K562 (cell line): Measurements from ENCODE around the gene SLC1A3. TPM values are rescaled to one million over a fixed set of nuclear protein-coding genes. Genes with fewer than 3 reads are reported as not detected.

Experiments used
- ATAC-seq: fragments of 200-7000 bp; cut with Tn5 transposase; 3 replicates; pipeline ENCODE4 v1.9.1; 2020; ENCODE audit warnings: moderate library complexity
- BruUV-seq: library from RNA; stranded (reverse); fragments of 400-500 nt; replicated peaks from 2 replicates; lab custom pipeline; 2021; lab: Mats Ljungman, UMichigan
- CTCF ChIA-PET: fragments of 300-600 bp; formaldehyde crosslinking; extraction: SDS; loops from one replicate; lab custom pipeline; 2021; ENCODE audit warnings: low intra/inter-chr PET ratio; lab: Yijun Ruan, JAX
- POLR2A ChIA-PET: fragments of 300-600, 350-650 bp; sonication (Branson Sonifier 250); formaldehyde crosslinking; extraction: SDS; loops from one replicate; lab custom pipeline; 2021; ENCODE audit warnings: antibody characterized with exemption, inconsistent platforms; lab: Yijun Ruan, JAX
- DNase-seq, 4 experiments: peaks; one replicate each; pipeline versions ENCODE4 v3.0.0 to v3.0.0-alpha.2; 2011 to 2018; ENCODE audit warnings: low spot score in 3 of 4, mixed read lengths in 3 of 4; ENCODE audit errors: extremely low read depth in 1 of 4
- FAIRE-seq: peaks from 2 replicates; lab custom pipeline; 2011; peaks lifted over from hg19 to GRCh38; lab: Jason Lieb, UNC
- H2AFZ ChIP-seq: 2 replicates; pipeline ENCODE4 v1.6.0; 2011; ENCODE audit warnings: low read depth, low read length, control low read depth, inconsistent platforms
- H3K27ac ChIP-seq: fragments of 200-600 bp; 3 replicates; pipeline ENCODE4 v1.8.0; 2011; ENCODE audit warnings: low read depth, mild to moderate bottlenecking, control low read depth, inconsistent platforms, low read length, moderate library complexity, mixed read lengths; ENCODE audit errors: extremely low read depth
- H3K27me3 ChIP-seq, 2 experiments: fragments of 300-600 bp in 1 of 2; 2 replicates in 1 of 2; 3 replicates in 1 of 2; pipeline versions ENCODE4 v1.6.0 to v1.8.0; 2011; ENCODE audit warnings: inconsistent platforms in 2 of 2, low read length in 2 of 2, mild to moderate bottlenecking in 1 of 2, mixed read lengths in 1 of 2, moderate library complexity in 1 of 2; ENCODE audit not compliant: control insufficient read depth in 2 of 2, insufficient read depth in 2 of 2
- H3K36me3 ChIP-seq: fragments of 300-600 bp; 3 replicates; pipeline ENCODE4 v1.8.0; 2011; ENCODE audit warnings: mild to moderate bottlenecking, low read length, inconsistent platforms; ENCODE audit not compliant: control insufficient read depth, insufficient read depth
- H3K4me1 ChIP-seq, 2 experiments: fragments of 200-600 bp in 1 of 2; replicated peaks in 1 of 2; 2 replicates in 1 of 2; 3 replicates in 1 of 2; pipeline versions ENCODE4 v1.5.1 to v1.8.0; 2011; ENCODE audit warnings: inconsistent platforms in 2 of 2, low read length in 2 of 2, mild to moderate bottlenecking in 1 of 2, mixed read lengths in 1 of 2, moderate library complexity in 1 of 2; ENCODE audit not compliant: control insufficient read depth in 2 of 2, insufficient read depth in 2 of 2
- H3K4me2 ChIP-seq: 2 replicates; pipeline ENCODE4 v1.6.1; 2011; ENCODE audit warnings: low read length, control low read depth, inconsistent platforms, mixed read lengths; ENCODE audit not compliant: insufficient read depth
- H3K4me3 ChIP-seq: fragments of 200-600 bp; sonication (generic), shearing (Covaris generic); 2 replicates; pipeline ENCODE4 v1.5.1; 2016; ENCODE audit warnings: control low read depth, inconsistent platforms
- H3K79me2 ChIP-seq: fragments of 200-600 bp; 3 replicates; pipeline ENCODE4 v1.8.0; 2011; ENCODE audit warnings: low read length, inconsistent platforms; ENCODE audit not compliant: control insufficient read depth, insufficient read depth
- H3K9ac ChIP-seq, 2 experiments: 2 replicates each; pipeline versions ENCODE4 v1.6.0 to v1.6.1; 2011; ENCODE audit warnings: low read depth in 2 of 2, low read length in 2 of 2, control low read depth in 1 of 2, inconsistent platforms in 1 of 2, mild to moderate bottlenecking in 1 of 2, mixed read lengths in 1 of 2; ENCODE audit not compliant: insufficient read depth in 1 of 2
- H3K9me1 ChIP-seq: one replicate; pipeline ENCODE4 v1.6.0; 2011; ENCODE audit warnings: inconsistent platforms, mild to moderate bottlenecking, low read length, moderate library complexity; ENCODE audit not compliant: control insufficient read depth, insufficient read depth
- H3K9me3 ChIP-seq: replicated peaks from 2 replicates; pipeline ENCODE4 v1.5.1; 2011; ENCODE audit warnings: low read depth, low read length, inconsistent platforms; ENCODE audit not compliant: control insufficient read depth, insufficient read depth
- H4K20me1 ChIP-seq: replicated peaks from 2 replicates; pipeline ENCODE4 v1.6.1; 2011; ENCODE audit warnings: low read length, inconsistent platforms, mixed read lengths; ENCODE audit not compliant: control insufficient read depth, insufficient read depth
- ARID4B ChIP-seq: sonication (generic); formaldehyde crosslinking; IDR thresholded peaks from 2 replicates; pipeline ENCODE4 v1.8.0; 2022; ENCODE audit warnings: mild to moderate bottlenecking, missing genetic modification reagents
- CEBPB ChIP-seq: fragments of 450-650 bp; IDR thresholded peaks from 2 replicates; pipeline ENCODE4 v1.6.1; 2016; ENCODE audit warnings: missing genetic modification characterization, missing compliant biosample characterization
- CEBPG ChIP-seq, 3 experiments: fragments of 200-800 bp in 1 of 3; sonication (Bioruptor generic) in 1 of 3; sonication (generic) in 1 of 3; formaldehyde crosslinking in 1 of 3; IDR thresholded peaks in 2 of 3; conservative IDR thresholded peaks in 1 of 3; 2 replicates each; pipeline versions ENCODE4 v1.6.1 to v1.8.0; 2016 to 2022; ENCODE audit warnings: missing compliant biosample characterization in 2 of 3, missing genetic modification characterization in 2 of 3, mild to moderate bottlenecking in 1 of 3, missing genetic modification reagents in 1 of 3
- GTF2B ChIP-seq: IDR thresholded peaks from 2 replicates; pipeline ENCODE4 v1.6.1; 2011; ENCODE audit not compliant: insufficient read length; ENCODE audit errors: extremely low read depth
- HNRNPL ChIP-seq: fragments of 200-400 bp; formaldehyde crosslinking; IDR thresholded peaks from 2 replicates; pipeline ENCODE4 v1.6.1; 2017; ENCODE audit warnings: low read depth, mild to moderate bottlenecking, low read length
- TEAD1 ChIP-seq, 2 experiments: fragments of 450-650 bp in 1 of 2; sonication (generic) in 1 of 2; formaldehyde crosslinking; IDR thresholded peaks; 2 replicates each; pipeline versions ENCODE4 v1.4.0 to v1.8.0; 2020 to 2022; ENCODE audit warnings: mild to moderate bottlenecking in 2 of 2, missing genetic modification reagents in 1 of 2
- ZNF263 ChIP-seq: sonication (generic); formaldehyde crosslinking; IDR thresholded peaks from 2 replicates; pipeline ENCODE4 v1.8.0; 2022; ENCODE audit warnings: mild to moderate bottlenecking, missing genetic modification reagents, borderline replicate concordance
- WGBS: fragments of 100-300 bp; shearing (Covaris generic); methylation state at CpG from one replicate; pipeline ENCODE4 v1.1.6; 2016; ENCODE audit warnings: low coverage, mixed read lengths; ENCODE audit not compliant: insufficient coverage; ENCODE audit errors: missing lambda C conversion rate; 5-methylcytosine and 5-hydroxymethylcytosine counted together
- in situ Hi-C: fragments of 300-500 bp; cut with MboI; formaldehyde crosslinking; loops from 4 replicates; pipeline ENCODE4 v1.15.0; 2018; ENCODE audit warnings: inconsistent platforms, mixed read lengths
- intact Hi-C: fragments of 100-400 bp; cut with micrococcal nuclease; formaldehyde crosslinking; loops from 2 replicates; pipeline ENCODE4 v1.14.2; 2022
- polyA plus RNA-seq, 8 experiments: library from polyadenylated mRNA; depleted of rRNA in 4 of 8; stranded (reverse) in 5 of 8; unstranded in 3 of 8; fragments of >200 nt; fragmentation: Nextera tagmentation in 2 of 8; fragmentation: Illumina TruSeq in 1 of 8; extraction: Ambion mirVana in 2 of 8; extraction: Trizol in 1 of 8; gene quantifications; 2 replicates each; pipeline versions ENCODE4 v1.2.1 to v1.2.3, GENCODE V29; 2011 to 2014; ENCODE audit warnings: inconsistent platforms in 1 of 8, missing spikeins in 1 of 8
- total RNA-seq, 7 experiments: library from RNA; depleted of rRNA in 6 of 7; stranded (reverse); fragments of >200 nt in 6 of 7; fragmentation: Illumina TruSeq in 2 of 7; extraction: Trizol in 2 of 7; gene quantifications; 2 replicates each; pipeline versions ENCODE4 v1.2.1 to v1.2.3, GENCODE V29; 2011 to 2021; ENCODE audit warnings: low replicate concordance in 1 of 7

The SLC1A3 gene
- total and polyA plus RNA-seq, 9 of the 15 experiments (the other 6 are each of a cell fraction or from before 2014, with no cell fraction given), result 0.13 TPM; not detected in 8

- no peak overlapping the region for H3K4me3 ChIP-seq
- no peaks in the 10 kb centered on the region for H3K79me2 ChIP-seq
- H2AFZ ChIP-seq, result no peak overlapping the region
- no peaks in the 10 kb centered on the region for H3K36me3 ChIP-seq
- no peaks in the 10 kb centered on the region for H3K9me1 ChIP-seq
- WGBS, result 4% methylated on average over 1 of the region's 1 CpG
- no peaks in the 10 kb centered on the region for H4K20me1 ChIP-seq
- no peak overlapping the region for H3K4me2 ChIP-seq
- intact Hi-C loops, result no loop called here
- ATAC-seq (no peak), DNase-seq (no peak), FAIRE-seq (no peak)
- H3K4me1 ChIP-seq, result no peaks in the 10 kb centered on the region
- in situ Hi-C loops, result no loop called here
- H3K9me3 ChIP-seq, result no peaks in the 10 kb centered on the region
- BruUV-seq, result no TSS peak
- TF ChIP-seq CEBPB (tag) (peak; percentile 52), HNRNPL (no peak), ZNF263 (CRISPR knock-in tag) (no peak), GTF2B (no peak), TEAD1 (CRISPR knock-in tag; IDR thresholded peaks at IDR 0.05) (no peak), ARID4B (CRISPR knock-in tag) (no peak), CEBPG (CRISPR knock-in tag; IDR thresholded peaks at IDR 0.05) (no peak), CEBPG (tag; conservative IDR thresholded peaks at IDR 0.05 in 1 of 2, IDR thresholded peaks at IDR 0.05 in 1 of 2) (peak; percentile 39 to 82; a peak in 2 of 4 replicates)
- ChIA-PET POLR2A (no interaction called here), CTCF (no interaction called here)
- no peak overlapping the region for H3K9ac ChIP-seq
- no peak overlapping the region for H3K27ac ChIP-seq
- peaks cover 0 to 5% of the 10 kb centered on the region in 2 experiments; a peak in 3 of 5 replicates for H3K27me3 ChIP-seq
These were observed 24.7 kb downstream of the SLC1A3 start for GRCh38 chr5:36631154-36631553.
